ENCODE data around the gene SCFD2.

Gene SCFD2

DNA sequence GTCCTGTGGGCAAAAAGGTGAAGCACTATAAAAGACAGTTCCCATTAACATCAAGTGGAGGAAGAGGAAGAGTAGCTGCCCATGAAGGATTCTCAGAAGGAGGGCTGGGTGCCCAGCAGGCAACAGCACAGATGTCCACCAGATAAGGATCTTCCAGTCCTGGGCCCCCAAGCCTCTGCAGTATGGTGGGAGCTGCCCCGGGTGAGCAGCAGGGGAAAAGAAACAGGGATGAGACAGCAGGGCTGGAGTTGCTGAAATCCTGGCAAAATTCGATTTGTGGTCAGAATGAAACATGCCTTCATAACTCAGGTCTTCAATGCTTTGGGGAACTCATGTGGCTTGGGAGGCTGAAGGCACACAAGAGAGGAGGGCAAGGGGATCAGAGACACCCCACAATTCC is 409.2 kb downstream of the SCFD2 start:
- no peak for DNase-seq (ENCODE audit: low read depth)

GRCh38 chr4:52954560-52955170 is 411.2 kb downstream of the SCFD2 start:
- DNase-seq (ENCODE audit: low read depth), result no peak

DNA sequence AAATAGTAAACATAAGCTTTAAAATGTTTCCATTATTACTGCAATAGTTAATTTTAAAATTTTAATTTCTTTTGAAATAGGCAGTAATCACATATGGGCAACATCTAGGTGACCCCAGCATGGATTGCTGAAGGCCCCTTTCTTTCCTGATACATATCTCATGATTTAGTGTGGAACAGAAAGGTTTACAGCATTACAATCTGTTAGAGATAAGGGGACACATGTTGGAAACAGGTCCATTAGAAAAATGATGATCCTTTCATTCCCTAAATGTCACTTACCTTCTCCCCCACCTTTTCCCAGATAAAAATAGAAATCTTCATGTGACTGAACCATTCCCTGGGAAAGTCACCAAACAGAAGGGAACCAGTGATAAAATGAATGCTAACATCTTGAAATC is 413.3 kb downstream of the SCFD2 start:
- no peak for DNase-seq (ENCODE audit: low read depth)

- DNase-seq (ENCODE audit: low read depth), result no peak
Observed at GRCh38 chr4:52951016-52951415, 414.8 kb downstream of the SCFD2 start.

DNA sequence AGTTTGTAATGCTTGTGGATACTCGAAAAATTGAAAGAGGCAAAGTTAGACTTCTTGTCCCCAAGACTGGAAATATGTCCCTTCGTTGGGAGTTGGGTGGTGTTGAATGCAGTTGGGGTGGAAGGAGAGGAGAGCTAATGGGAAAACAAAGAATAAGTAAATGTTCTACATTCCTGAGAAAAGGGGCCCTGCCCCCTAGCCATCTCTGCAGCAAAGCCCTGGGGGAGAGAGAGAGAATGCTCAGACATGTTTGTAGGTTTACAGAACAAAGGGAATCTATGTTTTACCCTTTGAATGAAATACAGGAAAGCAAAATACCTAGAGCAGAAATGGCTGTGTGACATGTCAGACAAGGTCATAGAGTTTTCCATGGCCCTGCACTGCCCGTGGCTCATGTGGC is 415.6 kb downstream of the SCFD2 start:
- DNase-seq (ENCODE audit: low read depth), result no peak

DNA sequence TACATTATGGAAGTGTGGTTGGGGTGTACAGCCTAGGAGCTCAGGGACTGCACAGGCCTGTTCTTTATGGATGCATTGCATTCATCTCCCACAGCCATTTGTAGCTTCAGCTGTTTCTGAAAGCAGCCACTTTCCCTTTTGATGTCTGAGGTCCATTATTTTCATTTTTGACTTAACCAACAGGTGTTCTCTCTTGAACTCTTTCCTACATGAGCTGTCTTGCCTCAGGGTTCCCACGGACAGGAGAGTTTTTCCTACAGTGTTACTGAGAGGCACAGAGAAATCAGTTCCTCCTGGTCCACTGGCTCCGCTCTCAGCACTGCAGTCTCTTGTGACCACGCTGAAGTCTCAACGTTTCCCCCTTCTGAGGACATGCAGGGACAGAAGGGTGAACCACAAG is 416.5 kb downstream of the SCFD2 start:
- DNase-seq (ENCODE audit: low read depth), result no peak

- no peak for DNase-seq (ENCODE audit: low read depth)
Observed at GRCh38 chr4:52948057-52948423, 417.8 kb downstream of the SCFD2 start.

- no peak for DNase-seq (ENCODE audit: low read depth)
Observed at GRCh38 chr4:52947401-52948056, 418.3 kb downstream of the SCFD2 start.

DNA sequence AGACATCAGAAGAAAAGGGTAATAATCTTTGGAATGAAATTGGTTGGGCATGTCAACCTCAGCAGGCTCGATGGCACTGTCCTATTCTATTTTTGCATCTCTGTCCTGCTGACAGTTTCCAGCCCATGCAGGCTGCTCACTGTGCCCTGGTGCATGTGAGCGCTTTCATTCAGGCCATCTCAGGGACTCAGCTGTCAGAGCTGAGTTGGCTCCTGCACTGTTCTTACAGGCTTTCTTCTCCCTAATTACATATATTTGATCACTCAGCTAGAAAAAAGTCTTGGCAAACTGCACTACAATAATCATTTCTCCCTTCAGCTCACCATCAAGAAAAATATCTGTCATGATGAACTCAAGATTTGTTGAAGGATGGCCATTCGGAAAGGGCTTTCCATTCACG is 419.0 kb downstream of the SCFD2 start:
- no peak for DNase-seq (ENCODE audit: low read depth)

- no peak for DNase-seq (ENCODE audit: low read depth)
Observed at GRCh38 chr4:52945982-52946381, 419.9 kb downstream of the SCFD2 start.

DNA sequence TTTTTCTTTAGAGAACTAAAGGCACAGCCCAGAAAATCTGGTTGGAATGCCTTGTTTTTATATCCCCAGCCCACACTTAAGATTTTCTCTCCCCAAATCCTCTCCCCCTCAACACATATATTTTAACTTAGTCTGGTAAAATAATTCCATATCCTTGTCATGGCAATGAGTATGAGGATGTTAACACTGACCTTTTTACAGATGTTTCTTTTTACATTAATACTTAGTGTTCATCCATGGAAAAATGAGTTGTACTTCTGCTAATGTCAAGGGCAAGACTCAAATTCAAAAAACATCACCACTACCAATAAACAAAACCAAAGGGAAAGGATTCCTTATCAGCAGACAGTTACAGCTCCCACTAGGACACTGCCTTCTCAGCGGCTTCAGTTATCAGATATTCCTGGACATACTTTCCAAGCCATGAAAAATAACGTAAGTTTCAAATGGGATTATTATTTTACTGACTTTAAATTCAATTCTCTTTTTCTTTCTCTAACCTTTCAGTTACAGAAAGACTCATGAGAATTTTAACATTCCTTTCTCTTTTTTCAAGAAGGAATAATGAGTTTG is 420.4 kb downstream of the SCFD2 start:
- no peak for DNase-seq (ENCODE audit: low read depth)

DNA sequence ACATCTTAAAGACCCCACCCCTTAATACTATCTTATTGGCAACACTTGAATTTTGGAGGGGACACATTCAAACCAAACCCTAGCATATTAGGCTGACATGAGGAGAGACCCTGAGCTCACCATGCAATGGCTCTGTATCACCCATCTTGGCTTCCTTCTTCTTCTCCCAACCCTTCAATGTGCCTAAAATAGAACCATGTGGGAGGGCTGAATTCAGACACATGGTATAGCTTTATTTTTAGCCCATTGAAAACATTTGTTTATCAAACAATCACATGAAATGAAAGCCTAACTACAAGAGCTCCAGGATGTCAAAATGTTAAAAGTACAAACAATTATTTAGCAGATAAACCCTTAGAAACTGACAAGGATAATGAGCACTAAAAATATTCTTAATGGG is 422.2 kb downstream of the SCFD2 start:
- no peak for DNase-seq (ENCODE audit: low read depth)

- no peak for DNase-seq (ENCODE audit: low read depth)
Observed at GRCh38 chr4:52942936-52943335, 422.9 kb downstream of the SCFD2 start.

DNA sequence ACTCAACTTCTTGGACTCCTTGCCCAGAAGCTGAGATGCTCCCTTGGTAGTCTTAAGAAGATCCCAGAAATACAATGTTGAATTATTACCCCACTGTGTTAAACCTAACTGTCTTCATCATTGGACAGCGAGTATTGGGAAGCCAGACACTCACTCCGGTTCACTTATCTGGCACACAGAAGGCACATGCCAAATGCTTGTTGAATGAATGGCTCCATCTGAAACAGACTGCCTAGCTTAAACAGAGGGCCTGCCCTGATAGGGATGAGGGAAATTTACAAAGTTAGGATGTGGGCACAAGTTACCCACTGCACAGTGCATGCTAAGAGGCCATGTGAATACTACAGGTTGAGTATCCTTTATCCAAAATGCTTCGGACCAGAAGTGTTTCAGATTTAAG is 424.4 kb downstream of the SCFD2 start:
- DNase-seq (ENCODE audit: low read depth), result no peak

- no peak for DNase-seq (ENCODE audit: low read depth)
Observed at GRCh38 chr4:52939739-52940138, 426.1 kb downstream of the SCFD2 start.

DNA sequence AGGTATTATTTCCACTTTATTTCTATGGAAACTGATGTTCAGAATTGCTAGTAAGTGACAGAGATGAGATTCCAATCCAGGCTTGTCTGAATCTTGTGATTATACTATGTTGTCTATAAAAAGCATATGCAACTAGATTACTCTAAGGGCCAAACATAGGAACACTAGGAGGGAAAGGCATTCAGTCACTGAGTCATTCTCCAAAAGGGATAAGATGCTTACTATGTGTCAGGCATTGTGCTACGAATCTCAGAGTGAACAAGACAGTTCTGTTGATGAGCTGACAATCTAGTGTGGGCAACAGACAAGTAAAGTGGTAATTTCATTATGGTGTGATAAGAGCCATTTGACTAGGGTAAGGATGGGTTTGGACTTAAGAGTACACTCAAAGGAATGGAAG is 426.5 kb downstream of the SCFD2 start:
- DNase-seq (ENCODE audit: low read depth), result peak; percentile 1

- no peak for DNase-seq (ENCODE audit: low read depth)
Observed at GRCh38 chr4:52937829-52938228, 428.0 kb downstream of the SCFD2 start.

GRCh38 chr4:52936729-52937128 is 429.1 kb downstream of the SCFD2 start:
- DNase-seq (ENCODE audit: low read depth), result no peak

DNA sequence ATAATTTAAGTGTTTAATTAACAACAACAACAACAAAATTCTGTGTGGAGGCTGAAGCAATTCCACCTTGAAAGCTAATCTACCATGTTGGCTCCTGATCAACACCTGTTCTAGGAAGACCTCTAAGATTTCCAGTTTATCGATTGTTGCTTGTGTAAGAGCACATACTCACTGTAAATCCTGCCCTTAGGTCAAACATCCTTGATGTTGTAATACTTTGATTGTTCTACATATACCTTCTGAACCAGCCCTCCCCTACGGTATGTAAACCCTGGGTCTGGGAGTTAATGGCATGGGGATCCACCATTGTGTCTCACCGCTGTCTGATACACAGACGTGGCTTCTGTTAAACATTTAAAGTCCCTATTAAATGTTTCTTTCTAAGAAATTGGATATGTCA is 430.5 kb downstream of the SCFD2 start:
- no peak for DNase-seq (ENCODE audit: low read depth)

- no peak for DNase-seq (ENCODE audit: low read depth)
Observed at GRCh38 chr4:52933738-52934137, 432.1 kb downstream of the SCFD2 start.

DNA sequence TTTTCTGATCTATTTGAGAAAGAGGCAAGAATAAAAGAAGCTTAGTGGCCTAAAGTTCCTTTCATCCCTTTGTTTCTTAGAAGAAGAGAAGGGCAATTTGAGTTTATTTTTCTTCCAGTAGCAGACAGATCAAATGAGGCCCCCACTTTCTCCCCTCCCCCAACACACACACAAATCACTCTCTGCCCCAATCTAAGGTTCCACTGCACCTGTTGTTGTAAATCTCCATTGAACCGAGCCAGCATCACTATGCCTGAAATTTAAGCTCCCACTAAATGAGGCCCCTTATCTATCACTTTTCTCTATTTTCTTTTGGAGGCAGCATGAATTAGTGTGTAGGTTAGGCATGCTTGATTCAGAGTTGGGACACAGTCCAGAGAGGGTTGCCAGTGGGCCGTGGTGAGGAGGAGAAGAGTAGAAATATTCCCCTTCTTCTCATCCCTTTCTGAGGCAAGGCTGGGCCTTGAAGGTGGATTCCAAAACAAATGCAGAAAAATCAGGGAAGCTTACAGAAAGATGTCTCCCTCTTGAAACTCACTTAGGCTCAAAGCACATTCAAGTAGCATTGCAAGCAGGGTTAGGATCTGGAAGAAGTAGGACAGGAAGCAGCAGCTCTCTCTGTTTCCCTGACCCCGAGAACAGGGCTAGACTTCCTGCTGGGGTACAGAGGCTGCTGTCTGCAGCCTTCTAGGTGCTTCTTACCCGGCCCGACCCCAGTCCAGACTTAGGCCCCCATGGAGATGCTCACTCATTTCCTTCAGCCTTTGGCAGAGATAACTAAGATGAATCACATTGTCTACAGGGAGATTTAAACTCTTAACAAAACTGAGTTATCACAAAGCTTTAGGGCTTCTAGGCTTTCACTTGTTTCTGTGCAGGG is 433.0 kb downstream of the SCFD2 start:
- DNase-seq (ENCODE audit: low read depth), result no peak

DNA sequence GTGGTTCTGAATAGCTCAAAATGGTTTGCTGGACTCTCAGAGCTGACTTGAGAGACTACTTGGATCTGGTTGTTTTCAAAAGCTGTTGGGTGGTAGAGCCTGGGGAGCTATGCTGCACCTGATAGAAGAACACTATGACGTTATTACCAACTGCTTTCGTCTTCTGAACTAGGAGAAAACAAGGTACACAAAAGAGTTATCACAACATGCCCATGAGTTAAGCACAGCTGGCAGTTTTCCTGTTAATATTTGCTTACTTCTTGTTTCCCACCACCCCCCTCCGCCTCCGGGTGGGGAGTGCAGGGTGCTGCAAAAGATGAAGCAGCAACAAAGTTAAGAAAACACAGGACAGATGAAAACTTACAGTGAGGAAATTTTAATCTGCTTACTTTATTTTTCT is 434.6 kb downstream of the SCFD2 start:
- no peak for DNase-seq (ENCODE audit: low read depth)

Measured in ELR (cell line).